A549 (cell line): Measurements from ENCODE around the gene ATP13A3.

Experiments used
- EP300 ChIP-seq, 2 experiments: fragments of >200 bp; sonication (Bioruptor Twin); formaldehyde crosslinking; IDR thresholded peaks; 2 replicates in 1 of 2; 3 replicates in 1 of 2; pipeline ENCODE4 v1.6.1; 2016 to 2017
- FOSL2 ChIP-seq, 2 experiments: fragments of 450-650 bp in 1 of 2; fragments of >200 bp in 1 of 2; sonication (Bioruptor Twin) in 1 of 2; formaldehyde crosslinking; IDR thresholded peaks; 2 replicates each; pipeline versions ENCODE4 v1.5.0 to v1.6.1; 2016 to 2020; ENCODE audit warnings: mild to moderate bottlenecking in 1 of 2, moderate library complexity in 1 of 2
- JUN ChIP-seq, 2 experiments: fragments of >200 bp; sonication (Bioruptor Twin); formaldehyde crosslinking; IDR thresholded peaks; 2 replicates in 1 of 2; 3 replicates in 1 of 2; pipeline ENCODE4 v1.6.1; 2016 to 2017
- JUNB ChIP-seq: fragments of >200 bp; sonication (Bioruptor Twin); formaldehyde crosslinking; IDR thresholded peaks from 2 replicates; pipeline ENCODE4 v1.6.1; 2016
- NR3C1 ChIP-seq: fragments of >200 bp; sonication (Bioruptor Twin); formaldehyde crosslinking; IDR thresholded peaks from 3 replicates; pipeline ENCODE4 v1.6.1; 2017
- POLR2A ChIP-seq: IDR thresholded peaks from 2 replicates; pipeline ENCODE4 v1.6.1; 2012; ENCODE audit warnings: mild to moderate bottlenecking, low read length
- RCOR1 ChIP-seq: fragments of 150-350 bp; IDR thresholded peaks from 2 replicates; pipeline ENCODE4 v1.6.1; 2014; ENCODE audit warnings: antibody characterized with exemption, low read length, low read depth
- ZFP36 ChIP-seq: fragments of 450-650 bp; IDR thresholded peaks from 2 replicates; pipeline ENCODE4 v1.6.1; 2014; ENCODE audit warnings: borderline replicate concordance; ENCODE audit not compliant: partially characterized antibody
- TF ChIP-seq, protein P1 (sequence below): fragments of >200 bp; sonication (Bioruptor Twin); formaldehyde crosslinking; IDR thresholded peaks from 3 replicates; pipeline ENCODE4 v1.5.1; 2016
- TF ChIP-seq, protein P2 (sequence below): fragments of 200-600 bp; sonication (generic); IDR thresholded peaks from 2 replicates; pipeline ENCODE4 v1.6.1; 2016; ENCODE audit warnings: antibody characterized with exemption, mild to moderate bottlenecking, moderate library complexity

DNA sequence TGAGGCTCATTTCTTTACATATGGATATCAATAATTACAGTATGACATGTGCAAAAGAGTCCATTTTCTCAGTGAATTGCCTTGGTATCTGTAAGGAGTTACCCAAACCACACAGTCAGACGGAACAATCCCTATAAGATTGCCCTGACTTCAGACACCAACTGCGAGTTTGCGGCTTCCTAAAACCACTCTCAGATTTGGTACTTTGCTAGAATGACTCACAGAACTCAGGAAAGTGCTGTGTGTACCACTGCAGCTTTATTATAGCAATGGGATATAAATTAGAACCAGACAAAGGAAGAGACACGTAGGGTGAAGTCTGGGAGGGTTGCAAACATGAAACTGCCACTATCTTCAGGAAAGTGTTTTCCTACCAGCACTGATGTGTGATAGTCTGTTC lies 45.8 kb upstream of the ATP13A3 start:
- TF ChIP-seq, protein P1, sequence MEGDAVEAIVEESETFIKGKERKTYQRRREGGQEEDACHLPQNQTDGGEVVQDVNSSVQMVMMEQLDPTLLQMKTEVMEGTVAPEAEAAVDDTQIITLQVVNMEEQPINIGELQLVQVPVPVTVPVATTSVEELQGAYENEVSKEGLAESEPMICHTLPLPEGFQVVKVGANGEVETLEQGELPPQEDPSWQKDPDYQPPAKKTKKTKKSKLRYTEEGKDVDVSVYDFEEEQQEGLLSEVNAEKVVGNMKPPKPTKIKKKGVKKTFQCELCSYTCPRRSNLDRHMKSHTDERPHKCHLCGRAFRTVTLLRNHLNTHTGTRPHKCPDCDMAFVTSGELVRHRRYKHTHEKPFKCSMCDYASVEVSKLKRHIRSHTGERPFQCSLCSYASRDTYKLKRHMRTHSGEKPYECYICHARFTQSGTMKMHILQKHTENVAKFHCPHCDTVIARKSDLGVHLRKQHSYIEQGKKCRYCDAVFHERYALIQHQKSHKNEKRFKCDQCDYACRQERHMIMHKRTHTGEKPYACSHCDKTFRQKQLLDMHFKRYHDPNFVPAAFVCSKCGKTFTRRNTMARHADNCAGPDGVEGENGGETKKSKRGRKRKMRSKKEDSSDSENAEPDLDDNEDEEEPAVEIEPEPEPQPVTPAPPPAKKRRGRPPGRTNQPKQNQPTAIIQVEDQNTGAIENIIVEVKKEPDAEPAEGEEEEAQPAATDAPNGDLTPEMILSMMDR: no peak
- TF ChIP-seq POLR2A: no peak
- no peak for TF ChIP-seq ZFP36
- no peak for TF ChIP-seq JUN (IDR thresholded peaks at IDR 0.05)
- TF ChIP-seq EP300 (IDR thresholded peaks at IDR 0.05): no peak
- no peak for TF ChIP-seq FOSL2 (IDR thresholded peaks at IDR 0.05)
- TF ChIP-seq FOSL2 (CRISPR knock-in tag; IDR thresholded peaks at IDR 0.05): no peak
- TF ChIP-seq, protein P2, sequence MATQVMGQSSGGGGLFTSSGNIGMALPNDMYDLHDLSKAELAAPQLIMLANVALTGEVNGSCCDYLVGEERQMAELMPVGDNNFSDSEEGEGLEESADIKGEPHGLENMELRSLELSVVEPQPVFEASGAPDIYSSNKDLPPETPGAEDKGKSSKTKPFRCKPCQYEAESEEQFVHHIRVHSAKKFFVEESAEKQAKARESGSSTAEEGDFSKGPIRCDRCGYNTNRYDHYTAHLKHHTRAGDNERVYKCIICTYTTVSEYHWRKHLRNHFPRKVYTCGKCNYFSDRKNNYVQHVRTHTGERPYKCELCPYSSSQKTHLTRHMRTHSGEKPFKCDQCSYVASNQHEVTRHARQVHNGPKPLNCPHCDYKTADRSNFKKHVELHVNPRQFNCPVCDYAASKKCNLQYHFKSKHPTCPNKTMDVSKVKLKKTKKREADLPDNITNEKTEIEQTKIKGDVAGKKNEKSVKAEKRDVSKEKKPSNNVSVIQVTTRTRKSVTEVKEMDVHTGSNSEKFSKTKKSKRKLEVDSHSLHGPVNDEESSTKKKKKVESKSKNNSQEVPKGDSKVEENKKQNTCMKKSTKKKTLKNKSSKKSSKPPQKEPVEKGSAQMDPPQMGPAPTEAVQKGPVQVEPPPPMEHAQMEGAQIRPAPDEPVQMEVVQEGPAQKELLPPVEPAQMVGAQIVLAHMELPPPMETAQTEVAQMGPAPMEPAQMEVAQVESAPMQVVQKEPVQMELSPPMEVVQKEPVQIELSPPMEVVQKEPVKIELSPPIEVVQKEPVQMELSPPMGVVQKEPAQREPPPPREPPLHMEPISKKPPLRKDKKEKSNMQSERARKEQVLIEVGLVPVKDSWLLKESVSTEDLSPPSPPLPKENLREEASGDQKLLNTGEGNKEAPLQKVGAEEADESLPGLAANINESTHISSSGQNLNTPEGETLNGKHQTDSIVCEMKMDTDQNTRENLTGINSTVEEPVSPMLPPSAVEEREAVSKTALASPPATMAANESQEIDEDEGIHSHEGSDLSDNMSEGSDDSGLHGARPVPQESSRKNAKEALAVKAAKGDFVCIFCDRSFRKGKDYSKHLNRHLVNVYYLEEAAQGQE: no peak
- no peak for TF ChIP-seq NR3C1
- no peak for TF ChIP-seq RCOR1
- TF ChIP-seq JUNB: no peak
